T-helper 1 cell treated with Interleukin-12 subunit alpha and Interleukin-12 subunit beta and Interleukin-4 antibody, amounts not matched to agents 30 μg/mL and 1 μg/mL, for 36 hours (primary cell): ENCODE results near the gene MT4.

ENCODE experiments used
- H3K27ac Mint-ChIP-seq: one replicate; pipeline ENCODE4 v1.8.0; 2021; ENCODE audit warnings: mild to moderate bottlenecking, mixed read lengths
- H3K27me3 Mint-ChIP-seq: one replicate; pipeline ENCODE4 v1.8.0; 2021; ENCODE audit warnings: low read depth, mixed read lengths
- H3K36me3 Mint-ChIP-seq: one replicate; pipeline ENCODE4 v1.8.0; 2021; ENCODE audit warnings: low read depth, mixed read lengths
- H3K4me1 Mint-ChIP-seq: one replicate; pipeline ENCODE4 v1.8.0; 2021; ENCODE audit warnings: low read depth, mixed read lengths
- H3K4me3 Mint-ChIP-seq: one replicate; pipeline ENCODE4 v1.8.0; 2021; ENCODE audit warnings: mild to moderate bottlenecking, moderate library complexity, mixed read lengths
- H3K9me3 Mint-ChIP-seq: one replicate; pipeline ENCODE4 v1.8.0; 2021; ENCODE audit warnings: mixed read lengths

Gene MT4

GRCh38 chr16:56616608-56617211 lies 51.8 kb downstream of the MT4 start:
- Mint-ChIP-seq H3K4me3 (peak overlapping the region; percentile 75), H3K27ac (no peak overlapping the region), H3K4me1 (peaks cover 30% of the 10 kb centered on the region), H3K36me3 (no peaks in the 10 kb centered on the region), H3K27me3 (peaks cover 7% of the 10 kb centered on the region), H3K9me3 (no peaks in the 10 kb centered on the region)

GRCh38 chr16:56617212-56618085 lies 52.6 kb downstream of the MT4 start:
- H3K27ac Mint-ChIP-seq = peak overlapping the region; percentile 66
- peaks cover 32% of the 10 kb centered on the region for H3K4me1 Mint-ChIP-seq
- H3K36me3 Mint-ChIP-seq = no peaks in the 10 kb centered on the region
- no peaks in the 10 kb centered on the region for H3K9me3 Mint-ChIP-seq
- H3K4me3 Mint-ChIP-seq = peak overlapping the region; percentile 75
- peaks cover 7% of the 10 kb centered on the region for H3K27me3 Mint-ChIP-seq

- peaks cover 8% of the 10 kb centered on the region for H3K27me3 Mint-ChIP-seq
- H3K4me3 Mint-ChIP-seq = peak overlapping the region; percentile 75
- H3K4me1 Mint-ChIP-seq = peaks cover 32% of the 10 kb centered on the region
- H3K9me3 Mint-ChIP-seq = no peaks in the 10 kb centered on the region
- H3K36me3 Mint-ChIP-seq = no peaks in the 10 kb centered on the region
- no peak overlapping the region for H3K27ac Mint-ChIP-seq
Observed at GRCh38 chr16:56618138-56618537, 53.3 kb downstream of the MT4 start.
